Measurements from ENCODE around the gene PPEF2.

GRCh38 chr4:75822416-75822815 lies 79.8 kb downstream of the PPEF2 start:
- TF ChIP-seq EZH2 (IDR thresholded peaks at IDR 0.05; ENCODE audit: insufficient read depth, poor library complexity, severe bottlenecking) (no peak), EZH2phosphoT487 (IDR thresholded peaks at IDR 0.05; ENCODE audit: insufficient read depth, low read depth) (no peak)
